AG20443 (cell line): ENCODE measurements around the gene EXOC8.
A peak's percentile ranks its signal among the peaks of the same experiment; 100 is the strongest.
"Not testable (repeated sequence)": the region's sequence is repeated elsewhere in the genome, so short reads cannot be mapped to it uniquely, and the experiment has no call there.

Source experiments
- DNase-seq: peaks from one replicate; pipeline ENCODE4 v3.0.0; 2012; ENCODE audit warnings: low spot score, mixed read lengths

Gene EXOC8

DNA sequence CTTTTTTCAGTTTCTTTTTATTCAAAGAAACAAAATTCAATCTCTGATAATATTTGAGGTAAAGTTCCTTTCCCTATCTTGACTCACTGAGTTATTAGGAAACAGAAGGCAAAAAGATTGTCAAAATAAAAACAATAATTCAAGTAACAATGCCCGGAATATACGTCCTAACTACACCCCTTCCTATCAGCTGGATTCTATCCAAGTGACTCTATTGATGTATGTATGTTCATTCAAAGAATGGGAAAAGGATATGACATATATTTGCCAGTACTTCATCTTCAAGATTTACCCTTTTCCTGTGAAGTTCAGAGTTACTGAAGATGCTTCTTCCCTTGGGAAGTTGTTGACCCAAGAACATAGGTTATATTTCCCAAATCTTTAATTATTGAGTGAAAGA lies 14.2 kb upstream of the EXOC8 start:
- DNase-seq: no peak

DNA sequence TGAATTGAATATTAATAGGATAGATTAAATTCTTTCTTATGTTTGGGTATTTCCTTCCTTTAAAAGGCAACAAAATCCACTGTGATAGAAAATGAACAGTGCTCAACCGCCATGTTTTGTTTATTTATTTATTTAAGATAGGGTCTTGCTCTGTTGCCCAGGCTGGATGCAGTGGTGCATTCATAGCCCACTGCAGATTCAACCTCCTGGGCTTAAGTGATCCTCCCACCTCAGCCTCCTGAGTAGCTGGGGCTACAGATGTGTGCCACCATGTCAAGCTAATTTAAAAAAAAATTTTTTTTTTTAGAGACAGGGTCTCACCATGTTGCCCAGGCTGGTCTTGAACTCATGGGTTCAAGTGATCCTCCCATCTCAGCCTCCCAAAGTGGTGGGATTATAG lies 11.2 kb upstream of the EXOC8 start:
- not testable (repeated sequence) for DNase-seq

DNA sequence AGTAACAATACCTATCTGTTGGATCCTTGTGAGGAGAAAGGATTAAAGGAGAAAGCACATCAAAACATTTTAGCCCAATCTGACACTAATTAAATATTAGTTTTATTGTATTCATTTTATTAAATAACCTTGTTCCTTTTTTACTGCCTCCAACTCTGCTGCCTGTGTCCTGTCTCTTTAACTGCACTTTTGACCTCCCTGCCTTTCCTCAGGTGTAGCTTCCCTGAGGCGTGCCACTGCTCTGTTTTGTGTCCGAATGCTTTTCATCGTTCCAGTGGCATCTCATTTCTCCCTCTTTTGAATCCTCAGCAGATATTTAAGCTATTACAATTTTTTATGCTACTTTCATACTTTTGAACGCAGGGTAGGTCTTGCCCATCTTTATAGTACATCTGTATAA lies 10.8 kb upstream of the EXOC8 start:
- DNase-seq: no peak

DNA sequence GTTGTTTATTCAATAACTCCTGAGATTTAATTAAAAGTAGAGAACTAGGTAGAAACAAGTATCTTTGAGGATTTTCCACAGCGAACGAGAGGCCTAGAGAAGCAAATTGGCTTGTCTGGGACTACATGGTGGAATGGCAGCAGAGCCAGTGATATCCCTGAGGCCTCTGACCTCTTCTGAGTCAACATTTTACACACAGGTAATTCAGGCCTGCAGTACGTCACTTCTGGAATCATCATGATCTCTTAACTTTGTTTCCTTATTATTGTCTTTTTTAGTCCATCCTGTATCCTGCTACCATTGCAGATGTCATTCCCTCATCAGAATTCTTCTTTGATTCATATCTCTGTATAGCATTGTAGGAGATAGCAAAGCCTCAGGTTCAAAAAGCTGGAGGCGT lies 10.3 kb upstream of the EXOC8 start:
- DNase-seq: no peak

DNA sequence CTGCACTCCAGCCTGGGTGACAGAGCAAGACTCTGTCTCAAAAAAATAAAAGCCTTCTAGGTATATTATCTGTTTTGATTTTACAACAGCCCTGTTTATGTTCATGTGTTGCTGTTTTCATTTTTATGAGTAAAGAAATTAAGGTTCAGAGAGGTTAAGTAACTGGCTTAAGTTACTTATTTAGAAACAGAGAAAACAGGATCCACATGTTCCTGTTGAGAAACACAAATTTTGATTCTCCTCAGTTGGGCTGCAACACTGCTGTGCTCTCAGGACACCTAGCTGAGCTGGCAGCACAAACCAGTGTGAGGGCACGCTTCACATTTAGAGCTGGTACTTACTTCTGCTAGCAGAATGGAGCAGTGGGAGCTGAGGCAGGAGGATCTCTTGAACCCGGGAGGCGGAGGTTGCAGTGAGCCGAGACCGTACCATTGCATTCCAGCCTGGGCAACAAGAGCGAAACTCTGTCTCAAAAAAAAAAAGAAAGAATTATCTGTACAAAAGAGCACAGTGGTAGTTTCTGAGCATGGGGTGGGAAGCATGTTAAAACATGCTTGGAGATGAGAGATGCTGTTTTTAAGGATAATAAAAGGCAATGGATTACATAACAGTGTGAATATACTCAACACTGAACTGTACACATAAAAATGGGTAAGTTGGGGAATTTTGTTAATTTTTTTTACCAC lies 2.8 kb upstream of the EXOC8 start:
- no peak for DNase-seq

DNA sequence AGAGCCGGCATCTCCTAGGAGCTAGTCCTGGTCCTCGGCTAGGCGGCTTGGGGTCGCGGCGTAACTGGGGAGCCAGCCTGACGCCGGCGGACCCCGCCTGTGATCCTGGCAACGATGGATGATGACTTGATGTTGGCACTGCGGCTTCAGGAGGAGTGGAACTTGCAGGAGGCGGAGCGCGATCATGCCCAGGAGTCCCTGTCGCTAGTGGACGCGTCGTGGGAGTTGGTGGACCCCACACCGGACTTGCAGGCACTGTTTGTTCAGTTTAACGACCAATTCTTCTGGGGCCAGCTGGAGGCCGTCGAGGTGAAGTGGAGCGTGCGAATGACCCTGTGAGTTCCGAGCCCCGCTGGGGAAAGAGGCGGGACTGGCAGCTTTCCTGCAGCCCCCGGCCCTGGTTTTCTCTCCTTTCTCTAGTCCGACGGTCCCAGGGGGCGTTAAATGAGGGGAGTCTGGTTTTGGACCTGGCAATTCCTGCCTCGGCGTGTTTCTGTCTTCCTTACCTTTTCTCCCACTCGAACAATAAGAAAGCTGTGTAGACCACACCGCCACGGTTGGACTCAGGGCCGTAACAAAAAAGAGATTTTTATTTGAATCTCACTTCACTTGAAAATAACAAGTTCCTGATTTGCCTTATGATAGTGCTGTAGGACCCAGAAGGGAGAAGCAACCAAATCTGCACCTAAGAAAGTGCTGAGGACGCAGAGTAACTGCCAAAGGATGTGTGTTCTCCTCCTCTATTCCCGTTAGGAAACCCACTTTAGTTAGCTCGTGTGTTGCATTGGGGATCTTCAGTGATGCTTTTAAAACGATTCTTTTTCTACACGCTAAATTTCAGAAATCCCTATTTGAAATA lies 847 bp upstream of the EXOC8 start, which contains the start of gene SPRTN:
SPRTN (plus strand) TSS at position 24 of the 859 bp plus-strand sequence; CDS start at position 115, 91 bp downstream.
- DNase-seq: peak; percentile 93

DNA sequence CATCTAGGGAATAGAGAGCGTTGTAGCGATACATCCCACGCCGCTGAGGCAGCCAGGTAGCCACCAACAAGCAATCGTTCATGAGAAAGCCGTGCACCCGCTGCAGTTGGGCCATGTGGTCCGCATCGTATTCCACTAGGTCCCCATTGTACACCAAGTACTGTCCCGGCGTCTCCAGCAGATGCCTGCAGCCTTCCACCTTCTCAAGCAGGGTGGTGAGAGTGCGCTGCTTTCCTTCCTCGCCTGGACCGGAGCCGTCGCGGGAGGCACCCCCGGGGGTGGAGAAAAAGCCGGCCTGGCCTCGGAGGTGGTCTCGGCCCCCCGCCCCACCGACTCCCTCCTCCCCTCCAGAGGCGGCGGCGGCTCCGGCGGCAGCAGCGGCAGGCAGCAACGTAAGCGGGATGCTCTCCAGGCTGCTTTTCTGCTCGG lies 595 bp downstream of the EXOC8 start:
- no peak for DNase-seq

DNA sequence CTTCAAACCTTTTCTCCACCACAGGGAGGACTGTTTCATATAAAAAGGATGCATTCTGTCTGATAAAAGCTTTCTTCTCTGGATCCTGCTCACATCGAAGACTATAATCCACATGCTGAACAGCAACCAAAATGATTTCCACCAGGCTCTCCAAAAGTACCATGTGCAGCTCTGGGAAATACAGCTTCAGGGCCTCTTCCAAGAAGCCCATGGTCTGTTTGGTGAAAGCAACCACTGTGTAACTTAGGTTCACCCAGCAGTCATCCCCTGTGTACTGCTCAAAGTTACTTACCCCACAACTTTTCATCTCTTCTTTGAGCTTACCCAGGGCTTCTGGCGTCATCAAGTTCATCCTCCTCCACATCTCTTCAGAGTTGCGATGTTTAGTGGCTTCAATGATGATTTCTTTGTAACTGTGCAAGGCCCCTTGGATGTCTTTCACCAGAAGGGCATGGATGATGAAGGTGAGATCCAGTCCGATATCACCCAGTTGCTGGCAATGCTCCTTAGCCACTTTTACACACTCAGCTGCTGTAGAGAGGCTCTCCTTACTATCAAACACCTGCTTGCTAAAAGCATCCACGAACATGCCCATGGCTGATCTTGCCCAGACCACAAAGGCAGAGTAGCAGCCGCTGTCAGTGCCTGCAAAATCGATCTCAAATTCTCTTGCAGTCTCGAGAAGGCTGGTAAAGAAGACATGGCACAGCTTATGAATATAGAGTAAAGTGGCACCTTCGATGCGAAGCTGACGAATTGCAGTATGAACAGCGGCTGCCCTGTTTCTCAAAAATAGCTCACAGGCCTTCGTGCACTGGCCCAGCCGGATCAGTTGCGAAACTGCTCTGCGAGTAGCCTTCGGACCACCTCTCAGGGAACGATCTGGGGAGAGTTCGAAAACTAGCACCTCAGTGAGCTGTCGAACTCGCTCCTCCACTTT lies 1.7 kb downstream of the EXOC8 start:
- DNase-seq: no peak

DNA sequence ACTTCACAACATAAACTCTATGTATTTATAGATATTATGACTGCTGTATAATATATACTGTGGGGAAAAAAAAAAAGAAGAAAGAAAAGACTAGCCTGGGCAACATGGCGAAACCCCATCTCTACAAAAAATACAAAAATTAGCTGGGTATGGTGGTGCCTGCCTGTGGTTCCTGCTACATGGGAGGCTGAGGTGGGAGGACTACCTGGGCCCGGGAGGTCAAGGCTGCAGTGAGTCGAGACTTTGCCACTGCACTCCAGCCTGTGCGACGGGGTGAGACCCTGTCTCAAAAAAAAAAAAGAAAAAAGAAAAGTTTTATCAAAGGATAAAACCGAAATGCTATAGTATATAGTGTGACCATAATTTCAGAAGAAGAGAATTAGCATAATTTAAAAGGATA lies 2.7 kb downstream of the EXOC8 start:
- DNase-seq: no peak

DNA sequence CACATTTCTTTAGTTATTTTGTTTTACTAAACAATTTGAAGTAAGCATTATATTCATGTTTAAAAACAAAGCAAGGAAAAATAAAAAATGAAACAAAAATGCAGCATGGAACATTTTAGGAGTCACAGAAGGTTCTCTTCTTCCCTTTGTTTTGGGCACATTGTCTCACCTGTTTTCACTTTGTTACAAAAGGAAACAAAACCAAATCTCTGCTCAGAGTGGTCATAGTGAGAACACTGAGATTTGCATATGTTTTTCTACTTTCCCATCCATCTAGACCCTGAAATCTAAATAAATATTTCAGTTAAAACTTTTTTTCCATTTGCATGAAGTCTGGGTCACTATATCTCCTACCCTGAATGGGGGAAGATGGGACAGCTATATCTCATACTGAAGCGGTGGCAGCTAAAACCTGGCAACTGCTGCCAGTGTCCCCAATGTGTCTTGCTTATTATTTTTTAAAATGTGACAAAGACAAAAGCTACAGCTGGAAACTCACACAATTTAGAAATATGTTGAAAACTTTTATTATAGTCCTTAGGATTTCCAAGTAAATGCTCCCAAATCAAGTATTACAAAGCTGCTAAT lies 3.5 kb downstream of the EXOC8 start:
- no peak for DNase-seq

DNA sequence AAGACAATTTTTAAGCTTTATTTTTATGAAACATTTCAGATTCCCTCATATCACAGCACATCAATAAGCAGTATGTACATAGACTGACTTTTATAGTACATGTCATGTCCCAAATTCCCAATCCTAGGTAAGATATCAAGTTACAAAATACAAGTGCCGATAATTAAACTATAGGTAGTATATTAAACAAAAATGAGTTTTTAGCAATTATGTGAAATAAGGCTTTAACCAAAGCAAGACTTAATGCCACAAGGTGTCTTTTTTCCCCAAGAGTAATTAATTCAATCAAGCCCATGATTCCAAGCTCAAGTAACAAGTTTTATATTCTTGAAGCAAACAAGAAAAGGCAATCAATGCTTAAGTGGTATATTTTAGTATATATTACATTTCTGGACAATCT lies 4.9 kb downstream of the EXOC8 start:
- no peak for DNase-seq

DNA sequence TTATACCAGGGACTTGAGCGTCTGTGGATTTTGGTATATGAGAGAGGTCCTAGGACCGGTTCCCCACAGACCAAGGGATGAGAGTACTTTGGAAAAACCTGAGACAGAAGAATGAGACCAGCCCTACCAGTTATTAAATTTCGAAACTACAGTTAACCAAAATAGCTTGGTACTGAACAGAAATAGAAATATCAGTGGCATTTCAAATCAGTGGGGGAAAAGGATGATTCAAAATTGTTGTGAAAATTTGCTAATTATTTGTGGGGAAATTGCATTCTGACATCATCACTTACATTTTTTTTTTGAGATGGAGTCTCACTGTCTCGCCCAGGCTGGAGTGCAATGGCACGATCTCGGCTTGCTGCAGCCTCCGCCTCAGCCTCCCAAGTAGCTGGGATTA lies 8.2 kb downstream of the EXOC8 start:
- DNase-seq: no peak

DNA sequence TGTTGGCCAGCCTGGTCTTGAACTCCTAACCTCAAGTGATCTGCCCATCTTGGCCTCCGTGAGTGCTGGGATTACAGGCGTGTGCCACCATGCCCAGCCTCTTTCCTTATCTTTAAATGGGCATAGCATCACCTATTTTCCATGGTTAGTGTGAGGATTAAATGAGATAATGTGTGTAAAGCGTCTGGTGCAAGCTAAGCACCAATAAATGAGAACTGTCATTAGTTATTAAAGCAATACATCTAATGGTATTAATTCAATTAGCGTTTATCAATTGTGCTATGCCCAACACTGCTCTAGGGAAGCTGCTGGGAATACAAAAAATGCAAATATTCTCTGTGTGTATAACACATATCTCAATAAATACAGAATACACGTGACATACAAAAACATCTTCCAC lies 10.0 kb downstream of the EXOC8 start:
- DNase-seq: no peak

DNA sequence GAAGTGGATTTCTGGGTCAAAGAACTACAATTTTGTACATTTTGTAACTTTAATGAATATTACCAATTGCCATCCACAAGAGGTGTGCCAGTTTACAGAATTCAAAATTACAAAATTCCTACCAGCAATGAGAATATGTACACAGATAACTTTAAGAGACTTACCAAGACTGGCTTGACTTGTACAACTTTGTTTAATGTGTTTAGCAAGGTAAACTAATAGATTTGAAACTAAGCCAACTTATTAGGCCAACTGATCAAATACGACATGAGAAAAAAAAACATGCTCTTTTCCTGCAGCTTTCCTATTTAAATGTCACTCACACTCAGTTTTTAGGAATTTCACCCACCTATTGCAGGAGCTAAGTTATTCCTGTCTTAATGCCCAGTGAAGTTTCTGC lies 11.4 kb downstream of the EXOC8 start:
- DNase-seq: no peak

DNA sequence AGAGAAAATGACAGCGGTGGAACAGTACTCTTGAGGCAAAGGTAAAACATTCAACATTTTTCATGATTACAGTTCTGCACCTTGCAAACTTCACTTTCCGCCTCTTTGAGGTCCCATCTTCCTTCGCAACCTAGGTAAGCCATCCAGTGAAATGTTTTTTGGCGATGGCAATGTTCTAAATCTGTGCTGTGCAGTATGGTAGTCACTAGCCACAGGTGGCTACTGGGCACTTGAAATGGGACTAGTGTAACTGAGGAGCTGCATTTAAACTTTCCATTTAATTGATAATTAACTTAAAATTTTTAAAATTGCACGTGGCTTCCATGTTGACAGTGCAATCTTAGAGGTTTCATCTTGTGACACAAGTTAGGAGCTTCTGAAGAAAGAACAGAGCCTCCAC lies 13.0 kb downstream of the EXOC8 start:
- DNase-seq: no peak

DNA sequence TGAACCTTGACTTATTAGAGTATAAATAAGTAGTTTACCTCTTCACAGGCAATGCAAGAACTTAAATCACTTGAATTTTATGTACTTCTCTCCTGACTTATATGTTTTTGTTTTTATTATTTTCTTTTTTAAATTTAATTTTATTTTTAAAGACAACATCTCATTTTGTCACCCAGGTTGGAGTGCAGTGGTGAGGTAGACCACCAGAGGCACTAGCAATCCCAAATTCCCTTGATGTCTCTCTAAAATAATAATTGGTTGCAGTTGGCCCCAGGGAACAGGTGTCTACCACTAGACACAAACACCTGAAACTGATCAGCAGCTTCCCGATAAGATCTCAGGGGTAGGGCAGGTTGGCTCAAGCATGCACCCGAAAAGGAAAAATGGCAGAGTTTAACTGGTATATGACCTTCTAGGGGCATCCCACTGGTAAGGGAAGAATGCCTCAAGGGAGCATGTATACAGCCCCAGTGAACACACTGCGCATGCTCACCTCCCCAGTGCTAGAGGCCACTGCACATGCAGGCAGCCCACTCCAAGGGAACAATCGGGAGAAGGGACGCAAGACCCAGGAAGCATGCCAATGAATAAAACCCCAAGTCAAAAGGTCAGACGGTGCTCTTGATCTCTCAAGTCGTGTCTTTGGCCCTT lies 14.6 kb downstream of the EXOC8 start:
- no peak for DNase-seq

DNA sequence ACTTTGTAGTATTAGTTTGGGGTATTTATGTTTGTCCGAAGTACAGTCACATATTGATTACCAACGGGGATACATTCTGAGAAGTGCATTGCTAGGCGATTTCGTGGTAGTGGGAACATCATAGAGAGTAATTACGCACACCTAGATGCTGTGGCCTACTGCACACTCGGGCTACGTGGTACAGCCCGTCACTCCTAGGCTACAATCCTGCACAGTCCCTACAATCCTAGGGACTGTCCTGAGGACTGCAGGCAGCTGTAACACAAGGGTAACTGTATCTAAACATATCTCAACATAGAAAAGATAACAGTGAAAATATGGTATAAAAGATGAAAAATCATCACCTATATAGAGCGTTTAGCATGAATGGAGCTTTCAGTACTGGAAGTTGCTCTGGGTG lies 18.6 kb downstream of the EXOC8 start:
- no peak for DNase-seq

DNA sequence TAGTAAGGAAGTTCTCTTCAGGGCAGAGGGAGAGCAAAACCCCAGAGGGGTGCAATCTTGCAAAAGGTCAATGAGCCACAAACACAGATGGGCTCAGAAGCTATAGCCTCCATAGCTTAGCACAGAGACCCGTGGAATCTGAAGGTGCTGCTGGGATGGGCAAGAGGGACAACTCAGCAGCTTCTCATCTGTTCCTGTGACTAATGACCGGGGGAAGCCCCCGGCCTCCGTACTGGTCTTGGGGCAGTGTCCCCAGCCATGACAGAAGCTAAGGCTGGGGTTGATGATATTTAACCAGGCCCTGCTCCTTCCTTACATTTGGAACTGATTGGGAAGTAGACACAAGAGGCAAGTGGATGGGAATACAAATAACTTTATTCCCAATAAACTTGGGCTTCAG lies 19.1 kb downstream of the EXOC8 start:
- DNase-seq: no peak

DNA sequence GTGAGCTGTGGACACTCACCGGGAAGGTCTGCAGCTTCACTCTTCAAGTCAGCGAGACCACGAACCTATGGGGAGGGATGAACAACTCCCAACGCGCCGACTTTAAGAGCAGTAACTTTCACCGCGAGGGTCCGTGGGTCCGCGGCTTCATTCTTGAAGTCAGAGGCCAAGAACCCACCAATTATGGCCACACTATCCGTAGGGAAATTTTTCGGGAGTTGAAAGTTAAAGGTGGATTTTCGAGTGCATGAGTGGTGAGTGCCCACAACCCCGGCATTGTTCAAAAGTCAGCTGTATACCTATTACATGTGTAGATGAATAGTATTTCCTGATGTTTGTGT lies 19.7 kb downstream of the EXOC8 start:
- no peak for DNase-seq

DNA sequence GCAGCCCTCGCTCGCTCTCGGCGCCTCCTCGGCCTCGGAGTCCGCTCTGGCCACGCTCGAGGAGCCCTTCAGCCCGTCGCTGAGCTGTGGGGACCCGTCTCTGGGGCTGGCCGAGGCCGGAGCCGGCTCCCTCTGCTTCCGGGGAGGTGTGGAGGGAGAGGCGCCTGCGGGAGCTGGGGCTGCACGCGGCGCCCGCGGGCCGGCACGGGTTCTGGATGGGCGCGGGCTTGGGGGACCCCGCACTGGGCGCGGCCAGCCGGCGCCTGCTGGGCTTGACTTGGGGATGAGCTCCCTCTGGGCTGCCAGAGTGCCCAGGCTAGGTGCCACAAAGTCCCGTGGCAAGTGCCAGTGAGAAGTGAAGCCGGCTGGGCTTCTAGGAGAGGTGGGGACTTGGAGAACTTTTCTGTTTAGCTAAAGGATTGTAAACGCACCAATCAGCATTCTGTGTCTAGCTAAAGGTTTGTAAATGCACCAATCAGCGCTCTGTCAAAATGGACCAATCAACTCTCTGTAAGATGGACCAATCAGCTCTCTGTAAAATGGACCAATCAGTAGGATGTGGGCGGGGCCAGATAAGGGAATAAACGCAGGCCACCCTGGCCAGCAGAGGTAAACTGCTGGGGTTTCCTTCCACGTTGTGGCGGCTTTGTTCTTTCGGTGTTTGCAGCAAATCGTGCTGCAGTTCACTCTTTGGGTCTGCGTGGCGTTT lies 20.2 kb downstream of the EXOC8 start:
- DNase-seq: no peak

DNA sequence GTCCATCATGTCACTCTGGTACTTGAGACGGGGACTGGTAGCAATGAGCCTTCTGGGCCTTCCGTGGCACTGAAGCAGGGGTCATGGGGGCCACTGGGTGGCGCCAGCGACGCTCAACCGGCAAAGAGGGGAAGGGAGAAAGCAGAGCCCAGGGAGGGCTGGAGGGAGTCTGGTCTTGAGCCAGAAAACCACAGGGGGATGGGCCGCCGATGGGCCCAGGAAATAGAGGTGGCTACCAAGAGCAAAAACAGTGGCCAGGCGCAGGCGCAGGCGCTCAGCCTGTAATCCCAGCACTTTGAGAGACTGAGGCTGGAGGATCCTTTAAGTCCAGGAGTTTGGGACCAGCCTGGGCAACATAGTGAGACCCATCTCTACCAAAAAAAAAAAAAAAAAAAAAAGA lies 21.8 kb downstream of the EXOC8 start:
- peak; percentile 39 for DNase-seq
